Immature natural killer cell (primary cell): ENCODE data around the gene NOS1AP. TPM values are rescaled to one million over a fixed set of nuclear protein-coding genes. Genes with fewer than 3 reads are reported as not detected.
"Not testable (repeated sequence)": the region's sequence is repeated elsewhere in the genome, so short reads cannot be mapped to it uniquely, and the experiment has no call there.

Experiments used
- DNase-seq, 3 donors: peaks; one replicate each; pipeline ENCODE4 v3.0.0; 2022; ENCODE audit warnings: mixed read lengths in 1 of 3
- H3K27ac Mint-ChIP-seq, 6 donors: one replicate each; pipeline ENCODE4 v1.8.0; 2020; ENCODE audit warnings: mixed read lengths in 6 of 6, mild to moderate bottlenecking in 5 of 6, inconsistent platforms in 4 of 6, moderate library complexity in 3 of 6
- H3K27me3 Mint-ChIP-seq, 3 donors: one replicate each; pipeline ENCODE4 v1.8.0; 2020 to 2021; ENCODE audit warnings: low read depth in 3 of 3, mild to moderate bottlenecking in 3 of 3, mixed read lengths in 3 of 3, moderate library complexity in 3 of 3, inconsistent platforms in 1 of 3
- H3K36me3 Mint-ChIP-seq, 3 donors: one replicate each; pipeline ENCODE4 v1.8.0; 2020; ENCODE audit warnings: mixed read lengths in 3 of 3, inconsistent platforms in 2 of 3, mild to moderate bottlenecking in 2 of 3
- H3K4me1 Mint-ChIP-seq, 2 donors: one replicate each; pipeline ENCODE4 v1.8.0; 2020; ENCODE audit warnings: inconsistent platforms in 2 of 2, mild to moderate bottlenecking in 2 of 2, mixed read lengths in 2 of 2, moderate library complexity in 1 of 2
- H3K4me3 Mint-ChIP-seq, 5 donors: one replicate each; pipeline ENCODE4 v1.8.0; 2020; ENCODE audit warnings: mild to moderate bottlenecking in 5 of 5, mixed read lengths in 5 of 5, inconsistent platforms in 3 of 5, moderate library complexity in 3 of 5
- H3K9me3 Mint-ChIP-seq, 6 donors: one replicate each; pipeline ENCODE4 v1.8.0; 2020; ENCODE audit warnings: mild to moderate bottlenecking in 6 of 6, mixed read lengths in 6 of 6, inconsistent platforms in 4 of 6, moderate library complexity in 3 of 6
- polyA plus RNA-seq, 3 donors: library from polyadenylated mRNA; unstranded; fragments of 300-500 nt; fragmentation: Illumina TruSeq; gene quantifications; one replicate each; pipeline ENCODE4 v1.2.3, GENCODE V29; 2021

Gene NOS1AP
- polyA plus RNA-seq, 3 donors from 2014 or later = not detected

GRCh38 chr1:162036163-162036562, 33.3 kb upstream of the NOS1AP start:
- Mint-ChIP-seq H3K27me3 (peaks cover 6 to 20% (median 9%) of the 10 kb centered on the region in 3 donors), H3K27ac (no peak overlapping the region), H3K4me3 (no peak overlapping the region), H3K36me3 (no peaks in the 10 kb centered on the region), H3K9me3 (no peaks in the 10 kb centered on the region), H3K4me1 (no peaks in the 10 kb centered on the region)
- DNase-seq = no peak

DNA sequence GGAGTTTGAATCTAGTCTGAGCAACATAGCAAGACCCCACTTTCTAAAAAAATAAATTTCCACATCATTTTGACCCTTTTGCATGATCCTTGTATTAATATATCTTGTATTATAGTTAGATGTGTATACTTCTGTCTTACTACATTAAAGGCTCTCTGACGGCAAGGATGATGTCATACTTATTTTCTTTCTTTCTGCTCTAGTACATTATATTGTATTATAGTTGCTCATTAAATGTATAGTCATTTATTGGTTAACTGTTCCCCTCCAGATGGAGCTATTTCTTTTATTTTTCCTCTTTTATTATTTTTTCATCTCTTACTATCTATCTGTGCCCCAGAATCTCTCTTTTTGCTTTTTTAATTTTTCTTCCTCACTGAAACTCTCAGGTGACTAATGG, 30.9 kb upstream of the NOS1AP start:
- Mint-ChIP-seq H3K27me3 (peaks cover 2 to 12% (median 10%) of the 10 kb centered on the region in 3 donors), H3K36me3 (no peaks in the 10 kb centered on the region), H3K4me1 (no peaks in the 10 kb centered on the region), H3K4me3 (no peak overlapping the region), H3K27ac (no peak overlapping the region), H3K9me3 (no peaks in the 10 kb centered on the region)
- DNase-seq = no peak

DNA sequence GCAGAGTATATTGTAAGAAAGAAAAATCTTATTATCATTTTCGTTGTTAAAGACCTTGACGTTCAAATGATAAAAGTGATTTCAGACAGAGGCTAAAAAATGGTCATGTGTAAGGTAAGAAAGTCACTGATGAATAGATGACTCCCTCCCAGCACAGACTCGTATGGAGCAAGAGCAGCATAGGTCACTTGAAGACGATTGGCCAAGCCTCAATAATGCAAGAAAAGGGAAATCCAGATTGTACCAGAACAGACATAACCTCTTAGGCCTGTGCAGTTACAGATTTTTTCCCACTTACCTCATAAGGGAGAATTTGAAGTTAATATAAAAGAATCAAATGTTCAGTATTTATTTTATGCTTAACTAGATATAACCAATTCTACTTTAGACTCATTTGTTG, 29.5 kb upstream of the NOS1AP start:
- peaks cover 0 to 10% (median 5%) of the 10 kb centered on the region in 3 donors for H3K27me3 Mint-ChIP-seq
- H3K4me3 Mint-ChIP-seq = no peak overlapping the region
- no peak overlapping the region for H3K27ac Mint-ChIP-seq
- H3K9me3 Mint-ChIP-seq = no peaks in the 10 kb centered on the region
- H3K4me1 Mint-ChIP-seq = no peaks in the 10 kb centered on the region
- no peak for DNase-seq
- H3K36me3 Mint-ChIP-seq = no peaks in the 10 kb centered on the region

DNA sequence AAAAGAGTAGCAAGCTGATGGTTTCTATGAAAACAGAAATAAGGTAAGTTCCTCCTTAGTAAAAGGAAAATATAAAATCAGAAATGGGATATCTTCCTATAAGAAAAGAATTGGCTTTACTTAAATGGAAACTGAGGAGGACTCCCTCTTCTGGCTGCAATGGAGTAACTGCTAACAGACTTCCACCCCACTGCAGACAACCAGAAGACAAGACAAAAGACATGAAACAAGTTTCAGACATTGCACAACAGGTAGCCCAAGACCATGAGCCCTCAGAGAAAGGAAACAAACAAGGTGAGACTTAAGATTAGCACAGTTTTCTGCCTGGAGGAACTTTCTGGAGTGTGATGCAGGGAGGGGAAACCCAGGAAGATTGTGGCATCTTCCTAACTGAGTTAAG, 28.8 kb upstream of the NOS1AP start:
- Mint-ChIP-seq H3K9me3 (no peaks in the 10 kb centered on the region), H3K27me3 (peaks cover 0 to 10% (median 5%) of the 10 kb centered on the region in 3 donors), H3K4me1 (no peaks in the 10 kb centered on the region), H3K4me3 (no peak overlapping the region), H3K27ac (no peak overlapping the region), H3K36me3 (no peaks in the 10 kb centered on the region)
- DNase-seq = no peak

DNA sequence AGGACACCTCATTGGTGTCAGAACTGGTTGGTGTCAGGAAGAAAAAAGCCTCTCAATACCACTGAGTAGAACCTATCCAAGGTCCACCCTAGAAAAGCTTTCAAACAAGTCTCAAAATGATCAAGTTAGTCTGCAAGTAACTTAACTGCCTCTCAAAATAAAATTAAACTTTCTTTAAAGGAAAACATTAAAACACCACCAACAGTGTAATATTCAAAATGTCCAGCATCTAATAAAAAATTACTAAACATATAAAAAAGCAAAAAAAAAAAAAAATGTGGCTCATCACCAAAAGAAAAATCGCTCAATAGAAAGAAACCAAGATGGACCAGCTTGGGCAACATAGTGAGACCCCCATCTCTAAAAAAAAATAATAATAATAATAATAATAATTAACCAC, 27.1 kb upstream of the NOS1AP start:
- H3K4me1 Mint-ChIP-seq = no peaks in the 10 kb centered on the region
- H3K36me3 Mint-ChIP-seq = no peaks in the 10 kb centered on the region
- H3K27me3 Mint-ChIP-seq = peaks cover 0 to 5% (median 4%) of the 10 kb centered on the region in 3 donors
- no peak overlapping the region for H3K4me3 Mint-ChIP-seq
- H3K9me3 Mint-ChIP-seq = no peaks in the 10 kb centered on the region
- H3K27ac Mint-ChIP-seq = no peak overlapping the region
- no peak for DNase-seq

GRCh38 chr1:162046921-162047320, 22.6 kb upstream of the NOS1AP start:
- no peak overlapping the region for H3K4me3 Mint-ChIP-seq
- H3K27ac Mint-ChIP-seq = no peak overlapping the region
- no peak for DNase-seq
- no peaks in the 10 kb centered on the region for H3K36me3 Mint-ChIP-seq
- peaks cover 0 to 2% (median 1%) of the 10 kb centered on the region in 3 donors for H3K27me3 Mint-ChIP-seq
- no peaks in the 10 kb centered on the region for H3K9me3 Mint-ChIP-seq
- H3K4me1 Mint-ChIP-seq = no peaks in the 10 kb centered on the region

DNA sequence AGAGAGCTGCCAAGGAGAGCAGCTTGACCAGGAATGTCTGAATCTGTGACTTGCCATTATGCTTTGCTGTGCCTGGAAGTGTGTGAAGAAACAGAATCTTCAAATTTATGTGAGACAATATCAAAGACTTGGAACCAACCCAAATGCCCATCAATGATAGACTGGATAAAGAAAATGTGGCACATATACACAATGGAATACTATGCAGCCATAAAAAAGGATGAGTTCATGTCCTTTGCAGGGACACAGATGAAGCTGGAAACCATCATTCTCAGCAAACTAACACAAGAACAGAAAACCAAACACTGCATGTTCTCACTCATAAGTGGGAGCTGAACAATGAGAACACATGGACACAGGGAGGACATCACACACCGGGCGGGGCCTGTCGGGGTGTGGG, 15.5 kb upstream of the NOS1AP start:
- not testable (repeated sequence) for H3K4me3 Mint-ChIP-seq, H3K9me3 Mint-ChIP-seq, H3K4me1 Mint-ChIP-seq, H3K27me3 Mint-ChIP-seq, H3K36me3 Mint-ChIP-seq, H3K27ac Mint-ChIP-seq, DNase-seq

DNA sequence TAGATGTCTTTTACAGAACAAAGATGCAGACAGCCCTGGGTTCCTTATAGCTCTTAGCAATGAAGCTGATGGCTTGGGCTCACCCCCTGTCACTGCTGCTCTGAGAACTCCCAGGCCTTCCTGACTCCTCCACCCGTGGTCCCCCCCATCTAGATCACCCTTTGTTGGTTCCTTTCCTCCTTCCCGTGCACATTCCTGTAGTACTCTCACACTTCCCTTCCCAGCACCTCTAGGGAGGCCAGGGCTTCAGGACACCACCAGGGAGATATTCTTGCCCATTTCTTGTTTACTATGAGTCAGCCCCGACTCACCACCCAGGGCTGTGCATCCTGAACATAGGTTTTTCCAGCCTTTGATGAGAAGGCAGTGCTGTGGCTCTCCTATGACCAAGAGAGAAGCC, 14.4 kb upstream of the NOS1AP start:
- DNase-seq = no peak
- H3K27ac Mint-ChIP-seq = peak overlapping the region in 1 of 6 donors; percentile 6
- no peaks in the 10 kb centered on the region for H3K9me3 Mint-ChIP-seq
- H3K36me3 Mint-ChIP-seq = no peaks in the 10 kb centered on the region
- H3K27me3 Mint-ChIP-seq = peaks cover 2 to 3% (median 3%) of the 10 kb centered on the region in 3 donors
- H3K4me3 Mint-ChIP-seq = no peak overlapping the region
- H3K4me1 Mint-ChIP-seq = no peaks in the 10 kb centered on the region

GRCh38 chr1:162056043-162056442, 13.4 kb upstream of the NOS1AP start:
- H3K36me3 Mint-ChIP-seq = no peaks in the 10 kb centered on the region

GRCh38 chr1:162056579-162056978, 12.9 kb upstream of the NOS1AP start:
- no peak overlapping the region for H3K27ac Mint-ChIP-seq

More at GRCh38 chr1:162056043-162056442, 13.4 kb upstream of the NOS1AP start:
- Mint-ChIP-seq H3K27me3 (peaks cover 3 to 6% (median 3%) of the 10 kb centered on the region in 3 donors), H3K4me1 (no peaks in the 10 kb centered on the region), H3K9me3 (no peaks in the 10 kb centered on the region), H3K27ac (no peak overlapping the region), H3K4me3 (no peak overlapping the region)
- peak; percentile 34 to 42 (median 39) for DNase-seq

GRCh38 chr1:162059721-162060120, 9.8 kb upstream of the NOS1AP start:
- Mint-ChIP-seq H3K27me3 (peaks cover 1 to 13% (median 3%) of the 10 kb centered on the region in 3 donors), H3K4me1 (no peaks in the 10 kb centered on the region), H3K36me3 (no peaks in the 10 kb centered on the region), H3K27ac (no peak overlapping the region), H3K4me3 (no peak overlapping the region), H3K9me3 (no peaks in the 10 kb centered on the region)
- DNase-seq = no peak

More at GRCh38 chr1:162056579-162056978, 12.9 kb upstream of the NOS1AP start:
- peaks cover 3 to 6% (median 3%) of the 10 kb centered on the region in 3 donors for H3K27me3 Mint-ChIP-seq
- H3K4me3 Mint-ChIP-seq = no peak overlapping the region
- H3K9me3 Mint-ChIP-seq = no peaks in the 10 kb centered on the region
- no peaks in the 10 kb centered on the region for H3K36me3 Mint-ChIP-seq
- no peak for DNase-seq
- H3K4me1 Mint-ChIP-seq = no peaks in the 10 kb centered on the region

- Mint-ChIP-seq H3K4me1 (no peaks in the 10 kb centered on the region), H3K9me3 (no peaks in the 10 kb centered on the region), H3K36me3 (no peaks in the 10 kb centered on the region), H3K27me3 (peaks cover 0 to 19% (median 4%) of the 10 kb centered on the region in 3 donors), H3K4me3 (no peak overlapping the region), H3K27ac (no peak overlapping the region)
- DNase-seq = no peak
Observed at GRCh38 chr1:162060314-162060713, 9.2 kb upstream of the NOS1AP start.

DNA sequence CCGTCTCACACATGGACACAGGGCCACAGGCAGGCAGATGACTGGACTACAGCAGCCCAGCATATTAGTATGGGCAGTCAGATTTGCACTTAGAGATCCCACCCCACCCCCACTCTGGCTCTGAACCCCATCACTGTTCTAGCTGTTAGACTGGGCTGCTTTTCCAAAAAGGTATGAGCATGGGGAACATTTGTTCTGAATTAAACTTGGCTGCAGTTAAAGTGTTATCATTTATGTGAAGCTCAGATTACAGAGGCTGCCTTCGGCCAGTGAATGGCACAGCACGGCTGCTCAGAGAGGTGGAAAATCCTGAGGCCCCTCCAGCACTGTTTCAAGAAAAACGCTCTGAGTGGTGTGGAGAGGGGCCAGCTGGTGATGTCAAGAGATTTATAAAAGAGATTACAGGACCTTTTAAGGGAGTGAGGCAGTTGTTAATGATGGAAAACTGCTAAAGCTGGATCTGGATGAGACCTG, 6.9 kb upstream of the NOS1AP start:
- Mint-ChIP-seq H3K9me3 (no peaks in the 10 kb centered on the region), H3K36me3 (no peaks in the 10 kb centered on the region), H3K4me1 (no peaks in the 10 kb centered on the region), H3K4me3 (no peak overlapping the region), H3K27me3 (peaks cover 0 to 25% (median 7%) of the 10 kb centered on the region in 3 donors), H3K27ac (no peak overlapping the region)
- DNase-seq = no peak

- H3K27ac Mint-ChIP-seq = no peak overlapping the region
- H3K4me1 Mint-ChIP-seq = peaks cover 2 to 5% of the 10 kb centered on the region in 2 donors
- H3K9me3 Mint-ChIP-seq = no peaks in the 10 kb centered on the region
- H3K36me3 Mint-ChIP-seq = no peaks in the 10 kb centered on the region
- H3K27me3 Mint-ChIP-seq = peaks cover 4 to 23% (median 5%) of the 10 kb centered on the region in 3 donors
- no peak for DNase-seq
- no peak overlapping the region for H3K4me3 Mint-ChIP-seq
Observed at GRCh38 chr1:162065016-162065415, 4.5 kb upstream of the NOS1AP start.

GRCh38 chr1:162066836-162067235, 2.7 kb upstream of the NOS1AP start:
- H3K4me3 Mint-ChIP-seq, H3K36me3 Mint-ChIP-seq, DNase-seq, H3K27ac Mint-ChIP-seq, H3K9me3 Mint-ChIP-seq: not testable (repeated sequence)
- H3K27me3 Mint-ChIP-seq = peaks cover 9 to 26% (median 9%) of the 10 kb centered on the region in 3 donors
- peaks cover 8 to 17% of the 10 kb centered on the region in 2 donors for H3K4me1 Mint-ChIP-seq
